HL-60 (cell line): ENCODE measurements around the gene KLHL12.

Source experiments
- DNase-seq, 2 experiments: peaks; one replicate each; pipeline ENCODE4 v3.0.0-alpha.2; 2010 to 2020; ENCODE audit warnings: low read depth in 1 of 2, low spot score in 1 of 2
- H3K27ac ChIP-seq: fragments of 250-450 bp; sonication (Bioruptor Pico); replicated peaks from 2 replicates; pipeline ENCODE4 v1.5.1; 2020; ENCODE audit warnings: mild to moderate bottlenecking, moderate library complexity
- H3K27me3 ChIP-seq: fragments of 250-450 bp; sonication (Bioruptor Pico); 2 replicates; pipeline ENCODE4 v1.5.1; 2021; ENCODE audit warnings: mild to moderate bottlenecking, moderate library complexity; ENCODE audit not compliant: insufficient read depth, poor library complexity, severe bottlenecking
- H3K4me3 ChIP-seq: replicated peaks from 2 replicates; pipeline ENCODE4 v1.5.1; 2011; ENCODE audit warnings: mild to moderate bottlenecking, control low read depth, low read length; ENCODE audit not compliant: insufficient read depth
- GABPA ChIP-seq: IDR thresholded peaks from 2 replicates; pipeline ENCODE4 v1.6.1; 2012; ENCODE audit warnings: low read depth
- POLR2AphosphoS5 ChIP-seq: IDR thresholded peaks from 2 replicates; pipeline ENCODE4 v1.6.1; 2012; ENCODE audit warnings: low read depth
- SPI1 ChIP-seq: IDR thresholded peaks from 2 replicates; pipeline ENCODE4 v1.6.1; 2012; ENCODE audit warnings: low read depth, mild to moderate bottlenecking, borderline replicate concordance
- TF ChIP-seq, protein P1 (sequence below): IDR thresholded peaks from 2 replicates; pipeline ENCODE4 v1.6.1; 2012; ENCODE audit warnings: low read depth; ENCODE audit not compliant: insufficient replicate concordance
- TF ChIP-seq, protein P2 (sequence below): IDR thresholded peaks from one replicate; pipeline ENCODE4 v1.5.1; 2011; ENCODE audit warnings: low read length, control low read depth, inconsistent platforms; ENCODE audit not compliant: insufficient read depth

Gene KLHL12

DNA sequence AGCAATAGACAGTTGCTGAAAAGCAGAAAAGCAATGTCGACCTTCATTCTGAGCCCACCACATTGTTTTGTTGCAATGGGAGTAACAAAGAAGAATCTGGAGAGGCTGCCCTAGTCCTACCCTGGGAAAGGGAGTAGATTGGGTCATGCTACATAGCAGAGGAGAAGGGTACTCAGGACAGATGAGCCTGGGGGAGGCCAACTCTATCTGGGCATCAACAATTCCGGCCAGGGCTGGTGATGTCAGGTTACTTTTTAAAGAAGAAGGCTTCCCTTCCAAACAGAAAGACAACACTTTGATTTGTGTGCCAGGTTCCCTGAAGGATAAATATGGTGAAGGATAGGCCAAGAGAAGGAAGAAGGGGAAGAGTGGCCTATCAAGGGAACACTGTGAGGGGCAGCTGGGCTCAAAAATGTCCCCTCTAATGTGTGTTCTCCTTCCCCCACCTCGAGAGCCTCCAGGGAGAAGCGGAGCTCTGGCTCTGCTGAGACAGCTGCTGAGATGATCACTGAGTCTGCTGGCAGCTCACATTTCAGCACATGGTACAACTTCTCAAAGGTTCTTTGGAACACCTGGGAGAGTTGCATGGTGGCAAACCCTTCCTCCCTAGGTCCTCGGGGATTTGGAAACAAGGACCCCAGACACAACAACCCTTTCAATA, 34.3 kb upstream of the KLHL12 start:
- Histone ChIP-seq H3K27me3 (no peaks in the 10 kb centered on the region), H3K27ac (no peak overlapping the region), H3K4me3 (no peak overlapping the region)
- TF ChIP-seq, protein P1, sequence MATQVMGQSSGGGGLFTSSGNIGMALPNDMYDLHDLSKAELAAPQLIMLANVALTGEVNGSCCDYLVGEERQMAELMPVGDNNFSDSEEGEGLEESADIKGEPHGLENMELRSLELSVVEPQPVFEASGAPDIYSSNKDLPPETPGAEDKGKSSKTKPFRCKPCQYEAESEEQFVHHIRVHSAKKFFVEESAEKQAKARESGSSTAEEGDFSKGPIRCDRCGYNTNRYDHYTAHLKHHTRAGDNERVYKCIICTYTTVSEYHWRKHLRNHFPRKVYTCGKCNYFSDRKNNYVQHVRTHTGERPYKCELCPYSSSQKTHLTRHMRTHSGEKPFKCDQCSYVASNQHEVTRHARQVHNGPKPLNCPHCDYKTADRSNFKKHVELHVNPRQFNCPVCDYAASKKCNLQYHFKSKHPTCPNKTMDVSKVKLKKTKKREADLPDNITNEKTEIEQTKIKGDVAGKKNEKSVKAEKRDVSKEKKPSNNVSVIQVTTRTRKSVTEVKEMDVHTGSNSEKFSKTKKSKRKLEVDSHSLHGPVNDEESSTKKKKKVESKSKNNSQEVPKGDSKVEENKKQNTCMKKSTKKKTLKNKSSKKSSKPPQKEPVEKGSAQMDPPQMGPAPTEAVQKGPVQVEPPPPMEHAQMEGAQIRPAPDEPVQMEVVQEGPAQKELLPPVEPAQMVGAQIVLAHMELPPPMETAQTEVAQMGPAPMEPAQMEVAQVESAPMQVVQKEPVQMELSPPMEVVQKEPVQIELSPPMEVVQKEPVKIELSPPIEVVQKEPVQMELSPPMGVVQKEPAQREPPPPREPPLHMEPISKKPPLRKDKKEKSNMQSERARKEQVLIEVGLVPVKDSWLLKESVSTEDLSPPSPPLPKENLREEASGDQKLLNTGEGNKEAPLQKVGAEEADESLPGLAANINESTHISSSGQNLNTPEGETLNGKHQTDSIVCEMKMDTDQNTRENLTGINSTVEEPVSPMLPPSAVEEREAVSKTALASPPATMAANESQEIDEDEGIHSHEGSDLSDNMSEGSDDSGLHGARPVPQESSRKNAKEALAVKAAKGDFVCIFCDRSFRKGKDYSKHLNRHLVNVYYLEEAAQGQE, result no peak
- TF ChIP-seq POLR2AphosphoS5 (no peak), GABPA (no peak), SPI1 (no peak)
- TF ChIP-seq, protein P2, sequence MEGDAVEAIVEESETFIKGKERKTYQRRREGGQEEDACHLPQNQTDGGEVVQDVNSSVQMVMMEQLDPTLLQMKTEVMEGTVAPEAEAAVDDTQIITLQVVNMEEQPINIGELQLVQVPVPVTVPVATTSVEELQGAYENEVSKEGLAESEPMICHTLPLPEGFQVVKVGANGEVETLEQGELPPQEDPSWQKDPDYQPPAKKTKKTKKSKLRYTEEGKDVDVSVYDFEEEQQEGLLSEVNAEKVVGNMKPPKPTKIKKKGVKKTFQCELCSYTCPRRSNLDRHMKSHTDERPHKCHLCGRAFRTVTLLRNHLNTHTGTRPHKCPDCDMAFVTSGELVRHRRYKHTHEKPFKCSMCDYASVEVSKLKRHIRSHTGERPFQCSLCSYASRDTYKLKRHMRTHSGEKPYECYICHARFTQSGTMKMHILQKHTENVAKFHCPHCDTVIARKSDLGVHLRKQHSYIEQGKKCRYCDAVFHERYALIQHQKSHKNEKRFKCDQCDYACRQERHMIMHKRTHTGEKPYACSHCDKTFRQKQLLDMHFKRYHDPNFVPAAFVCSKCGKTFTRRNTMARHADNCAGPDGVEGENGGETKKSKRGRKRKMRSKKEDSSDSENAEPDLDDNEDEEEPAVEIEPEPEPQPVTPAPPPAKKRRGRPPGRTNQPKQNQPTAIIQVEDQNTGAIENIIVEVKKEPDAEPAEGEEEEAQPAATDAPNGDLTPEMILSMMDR, result no peak
- DNase-seq, result no peak

DNA sequence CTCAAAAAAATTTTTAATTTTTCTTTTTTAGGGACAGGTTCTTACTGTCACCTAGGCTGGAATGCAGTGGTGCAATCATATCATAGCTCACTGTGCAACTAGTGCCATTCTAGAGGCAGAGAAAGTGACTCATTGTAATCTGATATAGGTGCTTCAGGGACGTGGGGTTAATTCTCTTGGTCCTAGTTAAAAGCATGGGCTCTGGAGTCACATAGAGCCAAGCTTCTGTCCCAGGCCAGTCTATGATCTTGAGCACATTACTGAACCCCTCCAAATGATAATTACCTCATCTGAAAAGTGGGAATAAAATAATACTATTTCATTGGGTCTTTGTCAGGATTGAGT, 32.2 kb upstream of the KLHL12 start:
- no peak for DNase-seq
- TF ChIP-seq POLR2AphosphoS5, result no peak
- TF ChIP-seq, protein P1, result no peak
- no peak for TF ChIP-seq GABPA
- TF ChIP-seq, protein P2, result no peak
- TF ChIP-seq SPI1, result no peak
- H3K27me3 ChIP-seq, result no peaks in the 10 kb centered on the region
- no peak overlapping the region for H3K4me3 ChIP-seq
- no peak overlapping the region for H3K27ac ChIP-seq

DNA sequence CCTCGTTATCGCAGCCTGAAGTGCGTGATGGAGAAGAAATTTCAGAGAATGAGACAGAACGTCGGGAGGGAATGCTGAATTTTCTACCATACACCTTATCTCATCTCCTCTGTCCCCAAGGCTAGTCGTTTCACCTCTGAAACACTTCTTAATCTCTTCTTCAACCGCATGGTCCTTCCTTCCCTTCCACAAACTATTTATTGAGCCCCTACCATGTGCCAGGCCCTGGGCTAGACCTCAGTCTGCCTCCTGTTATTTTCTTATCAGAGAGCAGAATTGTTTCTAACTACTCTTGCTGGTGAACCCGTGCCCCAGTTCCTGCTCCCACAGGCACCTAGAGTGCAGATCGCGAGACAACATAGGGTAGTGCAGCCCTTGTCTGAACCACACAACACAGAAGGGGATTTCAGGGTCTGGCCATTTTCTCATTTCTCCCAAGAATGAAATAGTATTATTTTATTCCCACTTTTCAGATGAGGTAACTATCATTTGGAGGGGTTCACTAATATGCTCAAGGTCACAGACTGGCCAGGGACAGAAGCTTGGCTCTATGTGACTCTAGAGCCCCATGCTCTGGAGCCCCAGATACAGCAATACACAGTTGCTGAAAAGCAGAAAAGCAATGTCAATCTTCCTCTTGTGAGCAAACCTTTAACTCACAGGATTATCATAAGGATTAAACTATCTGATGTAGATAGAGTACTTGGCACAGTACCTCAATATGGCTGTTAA, 31.7 kb upstream of the KLHL12 start:
- Histone ChIP-seq H3K4me3 (peak overlapping the region; percentile 88), H3K27ac (peak overlapping the region; percentile 17), H3K27me3 (no peaks in the 10 kb centered on the region)
- DNase-seq, result no peak
- TF ChIP-seq, protein P1, result no peak
